GM23338 (cell line): Measurements from ENCODE around the gene SLC2A13. TPM values are rescaled to one million over a fixed set of nuclear protein-coding genes. Genes with fewer than 3 reads are reported as not detected.

ENCODE experiments used
- ATAC-seq: fragments of 200-7000 bp; cut with Tn5 transposase; 3 replicates; pipeline ENCODE4 v1.9.1; 2020
- DNase-seq: peaks from one replicate; pipeline ENCODE4 v3.0.0-alpha.2; 2015; ENCODE audit warnings: low spot score
- H2AFZ ChIP-seq: fragments of 200-600 bp; sonication (generic); 2 replicates; pipeline ENCODE4 v1.8.0; 2016; ENCODE audit warnings: antibody characterized with exemption, mild to moderate bottlenecking, moderate library complexity
- H3F3A ChIP-seq: fragments of 200-600 bp; sonication (generic); replicated peaks from 2 replicates; pipeline ENCODE4 v1.8.0; 2017; ENCODE audit warnings: antibody characterized with exemption, mixed run types, low read depth
- H3K27ac ChIP-seq: fragments of 200-600 bp; sonication (generic); 2 replicates; pipeline ENCODE4 v1.6.1; 2016; ENCODE audit warnings: low read depth
- H3K27me3 ChIP-seq: fragments of 200-600 bp; sonication (generic); 2 replicates; pipeline ENCODE4 v1.8.0; 2016; ENCODE audit warnings: mild to moderate bottlenecking, mixed run types, moderate library complexity; ENCODE audit not compliant: insufficient read depth
- H3K36me3 ChIP-seq: fragments of 200-600 bp; sonication (generic); 2 replicates; pipeline ENCODE4 v1.8.0; 2016; ENCODE audit warnings: mild to moderate bottlenecking; ENCODE audit not compliant: insufficient read depth
- H3K4me1 ChIP-seq: fragments of 200-600 bp; sonication (generic); 2 replicates; pipeline ENCODE4 v1.8.0; 2016; ENCODE audit warnings: mild to moderate bottlenecking, moderate library complexity; ENCODE audit not compliant: insufficient read depth
- H3K4me2 ChIP-seq: fragments of 200-600 bp; sonication (generic); 2 replicates; pipeline ENCODE4 v1.7.1; 2017; ENCODE audit warnings: mixed run types
- H3K4me3 ChIP-seq: fragments of 200-600 bp; sonication (generic); 2 replicates; pipeline ENCODE4 v1.6.1; 2016; ENCODE audit warnings: mixed run types
- H3K79me2 ChIP-seq: fragments of 200-600 bp; sonication (generic); replicated peaks from 2 replicates; pipeline ENCODE4 v1.8.0; 2017; ENCODE audit warnings: mild to moderate bottlenecking; ENCODE audit not compliant: insufficient read depth
- H3K9me2 ChIP-seq: fragments of 200-600 bp; sonication (generic); 2 replicates; pipeline ENCODE4 v1.8.0; 2017; ENCODE audit not compliant: insufficient read depth
- H4K20me1 ChIP-seq: fragments of 200-600 bp; sonication (generic); replicated peaks from 2 replicates; pipeline ENCODE4 v1.8.0; 2017; ENCODE audit warnings: mild to moderate bottlenecking; ENCODE audit not compliant: insufficient read depth
- H3K27ac Mint-ChIP-seq: 2 replicates; pipeline ENCODE4 v1.8.0; 2020; ENCODE audit warnings: inconsistent platforms, mild to moderate bottlenecking, moderate library complexity, mixed read lengths
- H3K27me3 Mint-ChIP-seq: 3 replicates; pipeline ENCODE4 v1.8.0; 2022; ENCODE audit warnings: low read depth, mild to moderate bottlenecking, moderate library complexity, mixed read lengths, inconsistent platforms; ENCODE audit not compliant: insufficient read depth, poor library complexity
- H3K36me3 Mint-ChIP-seq: 3 replicates; pipeline ENCODE4 v1.8.0; 2021; ENCODE audit warnings: low read depth, mild to moderate bottlenecking, inconsistent platforms, moderate library complexity, mixed read lengths
- H3K4me1 Mint-ChIP-seq: 3 replicates; pipeline ENCODE4 v1.8.0; 2020; ENCODE audit warnings: mild to moderate bottlenecking, inconsistent platforms, mixed read lengths
- H3K4me3 Mint-ChIP-seq: 3 replicates; pipeline ENCODE4 v1.8.0; 2021; ENCODE audit warnings: moderate library complexity, mild to moderate bottlenecking, inconsistent platforms, mixed read lengths
- H3K9me3 Mint-ChIP-seq: 3 replicates; pipeline ENCODE4 v1.8.0; 2020; ENCODE audit warnings: moderate library complexity, mild to moderate bottlenecking, inconsistent platforms, mixed read lengths
- CREB1 ChIP-seq: fragments of 250-450 bp; sonication (Bioruptor Pico); IDR thresholded peaks from 2 replicates; pipeline ENCODE4 v1.5.0; 2020; ENCODE audit warnings: low read depth, mild to moderate bottlenecking, moderate library complexity
- ETS1 ChIP-seq: IDR thresholded peaks from 2 replicates; pipeline ENCODE4 v1.6.1; 2016; ENCODE audit warnings: antibody characterized with exemption
- EZH2 ChIP-seq: fragments of 200-600 bp; sonication (generic); IDR thresholded peaks from one replicate; pipeline ENCODE4 v1.8.0; 2017; ENCODE audit warnings: antibody characterized with exemption, mild to moderate bottlenecking, low read depth; ENCODE audit not compliant: unreplicated experiment
- EZH2phosphoT487 ChIP-seq: fragments of 200-600 bp; sonication (generic); IDR thresholded peaks from one replicate; pipeline ENCODE4 v1.8.1; 2018; ENCODE audit warnings: antibody characterized with exemption; ENCODE audit not compliant: unreplicated experiment
- NANOG ChIP-seq: IDR thresholded peaks from 2 replicates; pipeline ENCODE4 v1.6.1; 2016; ENCODE audit warnings: antibody characterized with exemption, borderline replicate concordance
- POLR2AphosphoS5 ChIP-seq: IDR thresholded peaks from 2 replicates; pipeline ENCODE4 v1.6.1; 2016; ENCODE audit warnings: antibody characterized with exemption, low read depth
- ZNF114 ChIP-seq: fragments of 250-450 bp; sonication (Bioruptor Pico); IDR thresholded peaks from 2 replicates; pipeline ENCODE4 v1.5.0; 2020; ENCODE audit warnings: mild to moderate bottlenecking, moderate library complexity
- polyA plus RNA-seq: library from polyadenylated mRNA; unstranded; fragments of >200 nt; fragmentation: Nextera tagmentation; extraction: Ambion mirVana; gene quantifications from 2 replicates; pipeline ENCODE4 v1.2.1, GENCODE V29; 2016
- total RNA-seq: library from RNA; depleted of rRNA; stranded (reverse); fragments of >200 nt; shearing (Covaris generic); gene quantifications from 2 replicates; pipeline ENCODE4 v1.2.3, GENCODE V29; 2014
- TF ChIP-seq, protein P1 (sequence below), 2 experiments: fragments of 200-600 bp in 1 of 2; sonication (generic) in 1 of 2; conservative IDR thresholded peaks; 2 replicates each; pipeline versions ENCODE4 v1.5.1 to v1.6.1; 2016 to 2017; ENCODE audit warnings: antibody characterized with exemption in 2 of 2, low read depth in 2 of 2, mild to moderate bottlenecking in 2 of 2, moderate library complexity in 1 of 2
- TF ChIP-seq, protein P2 (sequence below): IDR thresholded peaks from one replicate; pipeline ENCODE4 v1.6.1; 2018; ENCODE audit warnings: antibody characterized with exemption; ENCODE audit not compliant: unreplicated experiment
- TF ChIP-seq, protein P3 (sequence below): fragments of 250-450 bp; sonication (Bioruptor Pico); IDR thresholded peaks from 2 replicates; pipeline ENCODE4 v1.5.0; 2020; ENCODE audit warnings: mild to moderate bottlenecking, moderate library complexity

SLC2A13 gene
- total and polyA plus RNA-seq, 2 experiments from 2014 or later: 6.8 to 22.7 TPM

DNA sequence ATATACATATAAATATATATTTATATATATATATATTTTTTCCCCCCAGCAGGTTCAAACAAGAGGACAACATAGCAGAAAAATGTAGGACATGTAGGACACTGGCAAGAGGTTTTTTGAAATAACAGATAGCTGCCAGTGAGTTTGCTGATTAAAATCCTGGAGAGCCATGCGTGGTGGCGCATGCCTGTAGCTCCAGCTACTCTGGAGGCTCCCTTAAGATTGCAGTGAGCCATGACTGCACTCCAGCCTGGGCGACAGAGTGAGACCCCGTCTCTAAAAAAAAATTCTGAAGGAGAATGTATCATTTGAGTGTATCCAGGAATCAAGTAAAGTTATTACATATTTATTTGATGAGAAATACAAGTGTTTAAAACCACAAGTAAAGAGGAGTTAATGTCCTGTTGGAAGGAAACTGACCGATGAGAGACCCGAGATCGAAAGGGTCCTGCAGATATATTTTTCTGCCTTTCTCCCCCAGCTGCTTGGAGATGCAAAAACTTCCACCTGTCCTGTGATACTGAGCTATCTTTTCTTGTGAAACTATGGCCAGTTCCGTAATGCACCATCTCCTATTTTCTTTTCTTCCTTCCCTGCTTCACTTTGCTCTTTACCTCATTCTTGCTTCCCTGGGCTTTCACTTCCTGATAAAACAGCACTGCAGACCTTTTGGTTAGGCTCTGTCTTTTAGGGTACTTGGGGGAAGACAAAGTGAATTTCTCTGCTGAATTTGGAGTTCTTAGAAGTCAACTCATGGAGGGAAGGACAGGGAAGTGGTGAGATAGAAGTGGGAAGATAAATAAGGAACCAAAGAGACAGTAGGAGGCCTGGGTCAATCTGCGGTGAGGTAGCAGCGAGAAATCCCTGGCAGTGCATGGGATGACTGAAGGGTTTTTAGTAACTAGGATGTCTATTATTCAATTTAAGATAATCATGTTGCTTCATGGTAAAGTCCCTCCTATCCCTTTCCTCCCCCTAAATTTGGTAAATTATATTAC lies 41.2 kb upstream of the SLC2A13 start (continued):
- TF ChIP-seq, protein P1, sequence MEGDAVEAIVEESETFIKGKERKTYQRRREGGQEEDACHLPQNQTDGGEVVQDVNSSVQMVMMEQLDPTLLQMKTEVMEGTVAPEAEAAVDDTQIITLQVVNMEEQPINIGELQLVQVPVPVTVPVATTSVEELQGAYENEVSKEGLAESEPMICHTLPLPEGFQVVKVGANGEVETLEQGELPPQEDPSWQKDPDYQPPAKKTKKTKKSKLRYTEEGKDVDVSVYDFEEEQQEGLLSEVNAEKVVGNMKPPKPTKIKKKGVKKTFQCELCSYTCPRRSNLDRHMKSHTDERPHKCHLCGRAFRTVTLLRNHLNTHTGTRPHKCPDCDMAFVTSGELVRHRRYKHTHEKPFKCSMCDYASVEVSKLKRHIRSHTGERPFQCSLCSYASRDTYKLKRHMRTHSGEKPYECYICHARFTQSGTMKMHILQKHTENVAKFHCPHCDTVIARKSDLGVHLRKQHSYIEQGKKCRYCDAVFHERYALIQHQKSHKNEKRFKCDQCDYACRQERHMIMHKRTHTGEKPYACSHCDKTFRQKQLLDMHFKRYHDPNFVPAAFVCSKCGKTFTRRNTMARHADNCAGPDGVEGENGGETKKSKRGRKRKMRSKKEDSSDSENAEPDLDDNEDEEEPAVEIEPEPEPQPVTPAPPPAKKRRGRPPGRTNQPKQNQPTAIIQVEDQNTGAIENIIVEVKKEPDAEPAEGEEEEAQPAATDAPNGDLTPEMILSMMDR (conservative IDR thresholded peaks at IDR 0.05; ENCODE audit: low read depth in 2 of 2): no peak
- TF ChIP-seq EZH2phosphoT487 (no peak), CREB1 (CRISPR knock-in tag) (no peak), ETS1 (no peak), NANOG (no peak), POLR2AphosphoS5 (no peak), ZNF114 (CRISPR knock-in tag) (no peak)
- TF ChIP-seq, protein P2, sequence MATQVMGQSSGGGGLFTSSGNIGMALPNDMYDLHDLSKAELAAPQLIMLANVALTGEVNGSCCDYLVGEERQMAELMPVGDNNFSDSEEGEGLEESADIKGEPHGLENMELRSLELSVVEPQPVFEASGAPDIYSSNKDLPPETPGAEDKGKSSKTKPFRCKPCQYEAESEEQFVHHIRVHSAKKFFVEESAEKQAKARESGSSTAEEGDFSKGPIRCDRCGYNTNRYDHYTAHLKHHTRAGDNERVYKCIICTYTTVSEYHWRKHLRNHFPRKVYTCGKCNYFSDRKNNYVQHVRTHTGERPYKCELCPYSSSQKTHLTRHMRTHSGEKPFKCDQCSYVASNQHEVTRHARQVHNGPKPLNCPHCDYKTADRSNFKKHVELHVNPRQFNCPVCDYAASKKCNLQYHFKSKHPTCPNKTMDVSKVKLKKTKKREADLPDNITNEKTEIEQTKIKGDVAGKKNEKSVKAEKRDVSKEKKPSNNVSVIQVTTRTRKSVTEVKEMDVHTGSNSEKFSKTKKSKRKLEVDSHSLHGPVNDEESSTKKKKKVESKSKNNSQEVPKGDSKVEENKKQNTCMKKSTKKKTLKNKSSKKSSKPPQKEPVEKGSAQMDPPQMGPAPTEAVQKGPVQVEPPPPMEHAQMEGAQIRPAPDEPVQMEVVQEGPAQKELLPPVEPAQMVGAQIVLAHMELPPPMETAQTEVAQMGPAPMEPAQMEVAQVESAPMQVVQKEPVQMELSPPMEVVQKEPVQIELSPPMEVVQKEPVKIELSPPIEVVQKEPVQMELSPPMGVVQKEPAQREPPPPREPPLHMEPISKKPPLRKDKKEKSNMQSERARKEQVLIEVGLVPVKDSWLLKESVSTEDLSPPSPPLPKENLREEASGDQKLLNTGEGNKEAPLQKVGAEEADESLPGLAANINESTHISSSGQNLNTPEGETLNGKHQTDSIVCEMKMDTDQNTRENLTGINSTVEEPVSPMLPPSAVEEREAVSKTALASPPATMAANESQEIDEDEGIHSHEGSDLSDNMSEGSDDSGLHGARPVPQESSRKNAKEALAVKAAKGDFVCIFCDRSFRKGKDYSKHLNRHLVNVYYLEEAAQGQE: no peak

GRCh38 chr12:40145896-40146295 lies 40.0 kb upstream of the SLC2A13 start:
- Mint-ChIP-seq H3K27ac (no peak overlapping the region), H3K4me3 (no peak overlapping the region), H3K4me1 (peaks cover 4% of the 10 kb centered on the region; the same call in 2 of the 3 replicates), H3K27me3 (no peaks in the 10 kb centered on the region), H3K36me3 (no peaks in the 10 kb centered on the region), H3K9me3 (no peaks in the 10 kb centered on the region)
- no peaks in the 10 kb centered on the region for H3K9me2 ChIP-seq
- H3K4me2 ChIP-seq: no peak overlapping the region
- no peak overlapping the region for H2AFZ ChIP-seq
- ATAC-seq (no peak), DNase-seq (peak; percentile 21)
- H3K27me3 ChIP-seq: no peaks in the 10 kb centered on the region
- H3K4me1 ChIP-seq: no peaks in the 10 kb centered on the region
- no peaks in the 10 kb centered on the region for H4K20me1 ChIP-seq
- H3K4me3 ChIP-seq: no peak overlapping the region
- H3K79me2 ChIP-seq: no peaks in the 10 kb centered on the region
- H3K36me3 ChIP-seq: no peaks in the 10 kb centered on the region
- H3F3A ChIP-seq: no peaks in the 10 kb centered on the region; the same call in 1 of the 2 replicates
- H3K27ac ChIP-seq: no peak overlapping the region
- TF ChIP-seq, protein P3, sequence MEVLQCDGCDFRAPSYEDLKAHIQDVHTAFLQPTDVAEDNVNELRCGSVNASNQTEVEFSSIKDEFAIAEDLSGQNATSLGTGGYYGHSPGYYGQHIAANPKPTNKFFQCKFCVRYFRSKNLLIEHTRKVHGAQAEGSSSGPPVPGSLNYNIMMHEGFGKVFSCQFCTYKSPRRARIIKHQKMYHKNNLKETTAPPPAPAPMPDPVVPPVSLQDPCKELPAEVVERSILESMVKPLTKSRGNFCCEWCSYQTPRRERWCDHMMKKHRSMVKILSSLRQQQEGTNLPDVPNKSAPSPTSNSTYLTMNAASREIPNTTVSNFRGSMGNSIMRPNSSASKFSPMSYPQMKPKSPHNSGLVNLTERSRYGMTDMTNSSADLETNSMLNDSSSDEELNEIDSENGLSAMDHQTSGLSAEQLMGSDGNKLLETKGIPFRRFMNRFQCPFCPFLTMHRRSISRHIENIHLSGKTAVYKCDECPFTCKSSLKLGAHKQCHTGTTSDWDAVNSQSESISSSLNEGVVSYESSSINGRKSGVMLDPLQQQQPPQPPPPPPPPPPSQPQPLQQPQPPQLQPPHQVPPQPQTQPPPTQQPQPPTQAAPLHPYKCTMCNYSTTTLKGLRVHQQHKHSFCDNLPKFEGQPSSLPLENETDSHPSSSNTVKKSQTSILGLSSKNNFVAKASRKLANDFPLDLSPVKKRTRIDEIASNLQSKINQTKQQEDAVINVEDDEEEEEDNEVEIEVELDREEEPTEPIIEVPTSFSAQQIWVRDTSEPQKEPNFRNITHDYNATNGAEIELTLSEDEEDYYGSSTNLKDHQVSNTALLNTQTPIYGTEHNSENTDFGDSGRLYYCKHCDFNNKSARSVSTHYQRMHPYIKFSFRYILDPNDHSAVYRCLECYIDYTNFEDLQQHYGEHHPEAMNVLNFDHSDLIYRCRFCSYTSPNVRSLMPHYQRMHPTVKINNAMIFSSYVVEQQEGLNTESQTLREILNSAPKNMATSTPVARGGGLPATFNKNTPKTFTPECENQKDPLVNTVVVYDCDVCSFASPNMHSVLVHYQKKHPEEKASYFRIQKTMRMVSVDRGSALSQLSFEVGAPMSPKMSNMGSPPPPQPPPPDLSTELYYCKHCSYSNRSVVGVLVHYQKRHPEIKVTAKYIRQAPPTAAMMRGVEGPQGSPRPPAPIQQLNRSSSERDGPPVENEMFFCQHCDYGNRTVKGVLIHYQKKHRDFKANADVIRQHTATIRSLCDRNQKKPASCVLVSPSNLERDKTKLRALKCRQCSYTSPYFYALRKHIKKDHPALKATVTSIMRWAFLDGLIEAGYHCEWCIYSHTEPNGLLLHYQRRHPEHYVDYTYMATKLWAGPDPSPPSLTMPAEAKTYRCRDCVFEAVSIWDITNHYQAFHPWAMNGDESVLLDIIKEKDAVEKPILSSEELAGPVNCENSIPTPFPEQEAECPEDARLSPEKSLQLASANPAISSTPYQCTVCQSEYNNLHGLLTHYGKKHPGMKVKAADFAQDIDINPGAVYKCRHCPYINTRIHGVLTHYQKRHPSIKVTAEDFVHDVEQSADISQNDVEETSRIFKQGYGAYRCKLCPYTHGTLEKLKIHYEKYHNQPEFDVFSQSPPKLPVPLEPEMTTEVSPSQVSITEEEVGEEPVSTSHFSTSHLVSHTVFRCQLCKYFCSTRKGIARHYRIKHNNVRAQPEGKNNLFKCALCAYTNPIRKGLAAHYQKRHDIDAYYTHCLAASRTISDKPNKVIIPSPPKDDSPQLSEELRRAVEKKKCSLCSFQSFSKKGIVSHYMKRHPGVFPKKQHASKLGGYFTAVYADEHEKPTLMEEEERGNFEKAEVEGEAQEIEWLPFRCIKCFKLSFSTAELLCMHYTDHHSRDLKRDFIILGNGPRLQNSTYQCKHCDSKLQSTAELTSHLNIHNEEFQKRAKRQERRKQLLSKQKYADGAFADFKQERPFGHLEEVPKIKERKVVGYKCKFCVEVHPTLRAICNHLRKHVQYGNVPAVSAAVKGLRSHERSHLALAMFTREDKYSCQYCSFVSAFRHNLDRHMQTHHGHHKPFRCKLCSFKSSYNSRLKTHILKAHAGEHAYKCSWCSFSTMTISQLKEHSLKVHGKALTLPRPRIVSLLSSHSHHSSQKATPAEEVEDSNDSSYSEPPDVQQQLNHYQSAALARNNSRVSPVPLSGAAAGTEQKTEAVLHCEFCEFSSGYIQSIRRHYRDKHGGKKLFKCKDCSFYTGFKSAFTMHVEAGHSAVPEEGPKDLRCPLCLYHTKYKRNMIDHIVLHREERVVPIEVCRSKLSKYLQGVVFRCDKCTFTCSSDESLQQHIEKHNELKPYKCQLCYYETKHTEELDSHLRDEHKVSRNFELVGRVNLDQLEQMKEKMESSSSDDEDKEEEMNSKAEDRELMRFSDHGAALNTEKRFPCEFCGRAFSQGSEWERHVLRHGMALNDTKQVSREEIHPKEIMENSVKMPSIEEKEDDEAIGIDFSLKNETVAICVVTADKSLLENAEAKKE (CRISPR knock-in tag): no peak
- TF ChIP-seq EZH2phosphoT487 (no peak), EZH2 (no peak), POLR2AphosphoS5 (no peak)
